GM23338 (cell line): ENCODE measurements around the gene SPATA31D1. TPM values are rescaled to one million over a fixed set of nuclear protein-coding genes. Genes with fewer than 3 reads are reported as not detected.

Experiments used
- ATAC-seq: fragments of 200-7000 bp; cut with Tn5 transposase; 3 replicates; pipeline ENCODE4 v1.9.1; 2020
- DNase-seq: peaks from one replicate; pipeline ENCODE4 v3.0.0-alpha.2; 2015; ENCODE audit warnings: low spot score
- H2AFZ ChIP-seq: fragments of 200-600 bp; sonication (generic); 2 replicates; pipeline ENCODE4 v1.8.0; 2016; ENCODE audit warnings: antibody characterized with exemption, mild to moderate bottlenecking, moderate library complexity
- H3F3A ChIP-seq: fragments of 200-600 bp; sonication (generic); replicated peaks from 2 replicates; pipeline ENCODE4 v1.8.0; 2017; ENCODE audit warnings: antibody characterized with exemption, mixed run types, low read depth
- H3K27ac ChIP-seq: fragments of 200-600 bp; sonication (generic); 2 replicates; pipeline ENCODE4 v1.6.1; 2016; ENCODE audit warnings: low read depth
- H3K27me3 ChIP-seq: fragments of 200-600 bp; sonication (generic); 2 replicates; pipeline ENCODE4 v1.8.0; 2016; ENCODE audit warnings: mild to moderate bottlenecking, mixed run types, moderate library complexity; ENCODE audit not compliant: insufficient read depth
- H3K36me3 ChIP-seq: fragments of 200-600 bp; sonication (generic); 2 replicates; pipeline ENCODE4 v1.8.0; 2016; ENCODE audit warnings: mild to moderate bottlenecking; ENCODE audit not compliant: insufficient read depth
- H3K4me1 ChIP-seq: fragments of 200-600 bp; sonication (generic); 2 replicates; pipeline ENCODE4 v1.8.0; 2016; ENCODE audit warnings: mild to moderate bottlenecking, moderate library complexity; ENCODE audit not compliant: insufficient read depth
- H3K4me2 ChIP-seq: fragments of 200-600 bp; sonication (generic); 2 replicates; pipeline ENCODE4 v1.7.1; 2017; ENCODE audit warnings: mixed run types
- H3K4me3 ChIP-seq: fragments of 200-600 bp; sonication (generic); 2 replicates; pipeline ENCODE4 v1.6.1; 2016; ENCODE audit warnings: mixed run types
- H3K79me2 ChIP-seq: fragments of 200-600 bp; sonication (generic); replicated peaks from 2 replicates; pipeline ENCODE4 v1.8.0; 2017; ENCODE audit warnings: mild to moderate bottlenecking; ENCODE audit not compliant: insufficient read depth
- H3K9me2 ChIP-seq: fragments of 200-600 bp; sonication (generic); 2 replicates; pipeline ENCODE4 v1.8.0; 2017; ENCODE audit not compliant: insufficient read depth
- H4K20me1 ChIP-seq: fragments of 200-600 bp; sonication (generic); replicated peaks from 2 replicates; pipeline ENCODE4 v1.8.0; 2017; ENCODE audit warnings: mild to moderate bottlenecking; ENCODE audit not compliant: insufficient read depth
- H3K27ac Mint-ChIP-seq: 2 replicates; pipeline ENCODE4 v1.8.0; 2020; ENCODE audit warnings: inconsistent platforms, mild to moderate bottlenecking, moderate library complexity, mixed read lengths
- H3K27me3 Mint-ChIP-seq: 3 replicates; pipeline ENCODE4 v1.8.0; 2022; ENCODE audit warnings: low read depth, mild to moderate bottlenecking, moderate library complexity, mixed read lengths, inconsistent platforms; ENCODE audit not compliant: insufficient read depth, poor library complexity
- H3K36me3 Mint-ChIP-seq: 3 replicates; pipeline ENCODE4 v1.8.0; 2021; ENCODE audit warnings: low read depth, mild to moderate bottlenecking, inconsistent platforms, moderate library complexity, mixed read lengths
- H3K4me1 Mint-ChIP-seq: 3 replicates; pipeline ENCODE4 v1.8.0; 2020; ENCODE audit warnings: mild to moderate bottlenecking, inconsistent platforms, mixed read lengths
- H3K4me3 Mint-ChIP-seq: 3 replicates; pipeline ENCODE4 v1.8.0; 2021; ENCODE audit warnings: moderate library complexity, mild to moderate bottlenecking, inconsistent platforms, mixed read lengths
- H3K9me3 Mint-ChIP-seq: 3 replicates; pipeline ENCODE4 v1.8.0; 2020; ENCODE audit warnings: moderate library complexity, mild to moderate bottlenecking, inconsistent platforms, mixed read lengths
- CREB1 ChIP-seq: fragments of 250-450 bp; sonication (Bioruptor Pico); IDR thresholded peaks from 2 replicates; pipeline ENCODE4 v1.5.0; 2020; ENCODE audit warnings: low read depth, mild to moderate bottlenecking, moderate library complexity
- CTCF ChIP-seq, 2 experiments: fragments of 200-600 bp in 1 of 2; sonication (generic) in 1 of 2; conservative IDR thresholded peaks; 2 replicates each; pipeline versions ENCODE4 v1.5.1 to v1.6.1; 2016 to 2017; ENCODE audit warnings: antibody characterized with exemption in 2 of 2, low read depth in 2 of 2, mild to moderate bottlenecking in 2 of 2, moderate library complexity in 1 of 2
- EZH2 ChIP-seq: fragments of 200-600 bp; sonication (generic); IDR thresholded peaks from one replicate; pipeline ENCODE4 v1.8.0; 2017; ENCODE audit warnings: antibody characterized with exemption, mild to moderate bottlenecking, low read depth; ENCODE audit not compliant: unreplicated experiment
- EZH2phosphoT487 ChIP-seq: fragments of 200-600 bp; sonication (generic); IDR thresholded peaks from one replicate; pipeline ENCODE4 v1.8.1; 2018; ENCODE audit warnings: antibody characterized with exemption; ENCODE audit not compliant: unreplicated experiment
- JUNB ChIP-seq: IDR thresholded peaks from one replicate; pipeline ENCODE4 v1.6.1; 2016; ENCODE audit warnings: antibody characterized with exemption; ENCODE audit not compliant: unreplicated experiment
- NANOG ChIP-seq: IDR thresholded peaks from 2 replicates; pipeline ENCODE4 v1.6.1; 2016; ENCODE audit warnings: antibody characterized with exemption, borderline replicate concordance
- REST ChIP-seq: IDR thresholded peaks from one replicate; pipeline ENCODE4 v1.6.1; 2018; ENCODE audit warnings: antibody characterized with exemption; ENCODE audit not compliant: unreplicated experiment
- STAT1 ChIP-seq: IDR thresholded peaks from one replicate; pipeline ENCODE4 v1.6.1; 2016; ENCODE audit warnings: antibody characterized with exemption; ENCODE audit not compliant: unreplicated experiment
- ZNF114 ChIP-seq: fragments of 250-450 bp; sonication (Bioruptor Pico); IDR thresholded peaks from 2 replicates; pipeline ENCODE4 v1.5.0; 2020; ENCODE audit warnings: mild to moderate bottlenecking, moderate library complexity
- ZNF331 ChIP-seq: fragments of 250-450 bp; sonication (Bioruptor Pico); IDR thresholded peaks from 2 replicates; pipeline ENCODE4 v1.5.0; 2020; ENCODE audit warnings: low read depth, mild to moderate bottlenecking, moderate library complexity
- ZNF462 ChIP-seq: fragments of 250-450 bp; sonication (Bioruptor Pico); IDR thresholded peaks from 2 replicates; pipeline ENCODE4 v1.5.0; 2020; ENCODE audit warnings: mild to moderate bottlenecking, moderate library complexity
- polyA plus RNA-seq: library from polyadenylated mRNA; unstranded; fragments of >200 nt; fragmentation: Nextera tagmentation; extraction: Ambion mirVana; gene quantifications from 2 replicates; pipeline ENCODE4 v1.2.1, GENCODE V29; 2016
- total RNA-seq: library from RNA; depleted of rRNA; stranded (reverse); fragments of >200 nt; shearing (Covaris generic); gene quantifications from 2 replicates; pipeline ENCODE4 v1.2.3, GENCODE V29; 2014

Gene SPATA31D1
- total and polyA plus RNA-seq, 2 experiments from 2014 or later: not detected

- TF ChIP-seq EZH2 (no peak), JUNB (no peak), ZNF331 (CRISPR knock-in tag) (no peak), NANOG (no peak), ZNF114 (CRISPR knock-in tag) (no peak), EZH2phosphoT487 (no peak), STAT1 (no peak), REST (no peak), CREB1 (CRISPR knock-in tag) (no peak), CTCF (conservative IDR thresholded peaks at IDR 0.05; ENCODE audit: low read depth in 2 of 2) (no peak)
Measured at GRCh38 chr9:81984928-81985327, 3.6 kb upstream of the SPATA31D1 start (continued).

DNA sequence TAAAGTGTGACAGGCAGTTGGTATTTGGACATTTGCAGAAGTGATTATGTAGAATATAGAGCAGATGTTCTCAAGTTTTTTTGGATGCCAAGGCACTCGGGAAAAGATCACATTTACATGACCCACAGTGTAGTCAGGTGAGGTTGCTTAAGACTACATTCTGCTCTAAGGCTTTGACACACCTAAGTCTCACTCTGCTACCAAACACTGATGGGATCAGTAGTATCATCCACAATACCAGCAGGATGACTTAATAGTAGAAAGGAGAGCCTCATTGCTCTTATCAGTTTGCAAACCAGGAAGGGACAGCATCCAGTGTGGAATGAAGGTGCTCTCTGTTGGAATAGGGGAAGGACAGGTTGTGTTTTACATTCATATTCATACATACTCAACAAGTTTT lies 2.5 kb upstream of the SPATA31D1 start:
- Histone ChIP-seq H3K4me1 (no peaks in the 10 kb centered on the region), H3K9me2 (no peaks in the 10 kb centered on the region), H4K20me1 (no peaks in the 10 kb centered on the region), H3F3A (no peaks in the 10 kb centered on the region), H2AFZ (no peak overlapping the region), H3K4me2 (no peak overlapping the region), H3K36me3 (no peaks in the 10 kb centered on the region), H3K4me3 (no peak overlapping the region), H3K79me2 (no peaks in the 10 kb centered on the region), H3K27ac (no peak overlapping the region), H3K27me3 (no peaks in the 10 kb centered on the region)
- DNase-seq: no peak
- no peaks in the 10 kb centered on the region for H3K27me3 Mint-ChIP-seq
- no peaks in the 10 kb centered on the region for H3K4me1 Mint-ChIP-seq
- no peak overlapping the region for H3K4me3 Mint-ChIP-seq
- no peak overlapping the region for H3K27ac Mint-ChIP-seq
- ATAC-seq: no peak
- H3K9me3 Mint-ChIP-seq: peaks cover 1% of the 10 kb centered on the region
- H3K36me3 Mint-ChIP-seq: peaks cover 4% of the 10 kb centered on the region; the same call in 1 of the 3 replicates
- TF ChIP-seq ZNF331 (CRISPR knock-in tag) (no peak), CREB1 (CRISPR knock-in tag) (no peak), CTCF (conservative IDR thresholded peaks at IDR 0.05; ENCODE audit: low read depth in 2 of 2) (no peak), ZNF114 (CRISPR knock-in tag) (no peak), STAT1 (no peak), ZNF462 (CRISPR knock-in tag) (no peak)
